WI38 (cell line): ENCODE data around the gene RAB8A.

Source experiments
- H3K4me3 ChIP-seq: 2 replicates; pipeline ENCODE4 v1.5.1; 2011; ENCODE audit warnings: low read depth, mild to moderate bottlenecking, control low read depth, low read length
- TF ChIP-seq, protein P1 (sequence below): IDR thresholded peaks from 2 replicates; pipeline ENCODE4 v1.5.1; 2012; ENCODE audit warnings: low read depth, mild to moderate bottlenecking, control low read depth, low read length

Gene RAB8A

DNA sequence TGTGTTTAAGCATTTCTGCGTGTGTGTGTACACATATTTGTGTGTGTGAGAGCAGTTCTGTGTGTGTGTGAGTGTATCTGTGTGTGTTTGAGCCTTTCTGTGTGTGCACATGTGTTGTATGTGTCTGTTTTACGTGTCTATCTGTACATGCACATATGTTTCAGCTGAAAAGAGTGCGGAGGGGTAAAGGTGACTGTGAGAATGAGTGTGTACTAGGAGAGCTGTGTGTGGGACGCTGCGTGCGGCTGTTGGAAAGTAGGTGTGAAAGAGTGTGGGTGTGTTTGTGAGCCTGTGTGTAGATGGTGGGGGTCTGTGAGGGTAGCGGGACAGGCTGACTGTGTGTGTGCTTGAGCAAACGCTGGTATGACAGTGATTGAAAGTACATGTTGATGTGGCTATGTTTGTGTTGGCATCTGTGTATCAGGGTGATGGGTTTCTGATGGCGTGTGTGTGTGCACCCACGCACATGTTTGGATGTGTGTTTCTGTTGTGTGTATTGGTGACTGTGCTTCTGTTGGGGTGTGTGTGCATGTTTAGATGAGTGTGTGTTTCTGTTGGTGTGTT is 42.9 kb upstream of the RAB8A start:
- H3K4me3 ChIP-seq = peak overlapping the region; percentile 61
- TF ChIP-seq, protein P1, sequence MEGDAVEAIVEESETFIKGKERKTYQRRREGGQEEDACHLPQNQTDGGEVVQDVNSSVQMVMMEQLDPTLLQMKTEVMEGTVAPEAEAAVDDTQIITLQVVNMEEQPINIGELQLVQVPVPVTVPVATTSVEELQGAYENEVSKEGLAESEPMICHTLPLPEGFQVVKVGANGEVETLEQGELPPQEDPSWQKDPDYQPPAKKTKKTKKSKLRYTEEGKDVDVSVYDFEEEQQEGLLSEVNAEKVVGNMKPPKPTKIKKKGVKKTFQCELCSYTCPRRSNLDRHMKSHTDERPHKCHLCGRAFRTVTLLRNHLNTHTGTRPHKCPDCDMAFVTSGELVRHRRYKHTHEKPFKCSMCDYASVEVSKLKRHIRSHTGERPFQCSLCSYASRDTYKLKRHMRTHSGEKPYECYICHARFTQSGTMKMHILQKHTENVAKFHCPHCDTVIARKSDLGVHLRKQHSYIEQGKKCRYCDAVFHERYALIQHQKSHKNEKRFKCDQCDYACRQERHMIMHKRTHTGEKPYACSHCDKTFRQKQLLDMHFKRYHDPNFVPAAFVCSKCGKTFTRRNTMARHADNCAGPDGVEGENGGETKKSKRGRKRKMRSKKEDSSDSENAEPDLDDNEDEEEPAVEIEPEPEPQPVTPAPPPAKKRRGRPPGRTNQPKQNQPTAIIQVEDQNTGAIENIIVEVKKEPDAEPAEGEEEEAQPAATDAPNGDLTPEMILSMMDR = no peak

DNA sequence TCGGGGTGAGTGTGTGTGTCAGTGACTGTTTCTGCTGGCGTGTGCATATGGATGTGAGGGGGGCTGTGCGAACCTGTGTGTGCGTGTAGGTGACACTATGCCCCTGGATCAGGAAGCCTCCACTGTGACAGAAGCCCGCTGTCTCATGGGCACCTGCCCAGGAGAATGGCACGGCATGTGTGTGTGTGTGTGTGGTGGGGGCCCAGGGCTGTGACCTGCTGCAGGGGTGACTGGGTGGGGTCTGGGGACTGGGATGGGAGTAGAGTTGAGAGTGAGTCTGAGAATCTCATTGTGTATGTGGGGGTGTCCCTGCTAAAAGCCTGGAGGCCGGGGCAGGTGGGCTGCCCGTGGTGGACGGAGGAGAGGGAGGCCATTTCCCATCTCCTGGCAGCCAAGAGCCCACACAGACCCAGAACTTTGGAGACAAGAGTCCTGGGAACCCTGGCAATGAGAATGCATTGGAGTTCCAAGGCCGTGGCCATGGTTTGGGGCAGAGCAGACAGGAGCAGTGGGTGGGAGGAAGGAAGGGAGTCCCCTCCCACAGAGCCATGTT is 41.8 kb upstream of the RAB8A start:
- peak overlapping the region; percentile 17; the same call in 1 of the 2 replicates for H3K4me3 ChIP-seq

DNA sequence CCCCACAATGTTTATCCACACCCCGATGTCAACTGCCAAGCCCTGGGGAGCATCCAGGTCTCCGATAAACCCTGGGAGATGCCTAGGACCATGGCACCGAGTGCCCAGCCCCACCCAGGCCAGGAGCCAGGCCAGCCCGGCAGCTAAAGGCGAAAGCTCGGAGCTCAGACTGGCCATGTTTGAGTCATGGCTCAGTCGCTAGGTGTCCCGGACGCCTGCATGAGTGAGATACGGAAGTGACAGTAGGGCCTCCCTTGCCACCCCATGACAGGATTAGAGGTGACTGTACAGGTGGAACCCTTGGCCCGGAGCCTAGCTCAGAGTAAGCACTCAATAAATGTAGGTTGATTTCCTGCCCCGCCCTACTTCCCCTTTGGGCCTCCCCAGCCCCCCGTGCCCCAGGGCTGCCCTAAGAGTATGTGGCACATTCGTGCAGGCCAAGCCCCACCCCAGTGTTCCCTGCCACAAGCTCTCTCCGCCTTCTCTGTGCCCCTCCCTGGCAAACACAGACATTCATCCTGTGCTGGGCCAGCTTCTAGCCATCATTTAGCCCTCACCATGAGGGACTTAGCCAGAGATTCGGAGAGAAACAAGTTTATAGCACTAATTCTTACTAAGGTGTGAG is 41.2 kb upstream of the RAB8A start:
- H3K4me3 ChIP-seq = peak overlapping the region; percentile 17; the same call in 1 of the 2 replicates
- TF ChIP-seq, protein P1 = no peak

More for the DNA sequence above, 41.8 kb upstream of the RAB8A start:
- TF ChIP-seq, protein P1 = no peak

DNA sequence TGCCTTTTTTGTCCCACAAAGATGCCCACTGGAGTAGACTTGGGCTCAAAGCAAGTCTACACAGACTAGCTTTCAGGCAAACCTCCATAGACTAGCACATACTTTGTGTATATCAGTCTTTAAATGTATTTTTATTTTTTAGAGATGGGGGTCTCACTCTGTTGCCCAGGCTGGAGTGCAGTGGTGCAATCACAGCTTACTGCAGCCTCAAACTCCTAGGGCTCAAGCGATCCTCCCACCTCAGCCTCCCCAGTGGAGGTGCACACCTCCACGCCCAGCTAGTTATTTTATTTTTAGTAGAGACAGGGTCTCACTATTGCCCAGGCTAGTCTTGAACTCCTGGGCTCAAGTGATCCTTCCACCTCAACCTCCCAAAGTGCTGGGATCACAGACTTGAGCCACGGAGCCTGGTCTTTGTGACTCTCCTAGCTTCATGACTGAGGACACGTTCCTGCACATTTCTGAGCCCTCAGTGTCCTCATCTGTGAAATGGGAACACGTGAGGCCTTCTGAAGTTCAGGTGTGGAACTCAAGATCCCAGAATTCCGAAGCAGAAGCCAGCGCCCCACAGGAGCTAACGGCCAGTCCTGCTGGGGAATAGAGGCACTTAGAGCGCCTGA is 40.5 kb upstream of the RAB8A start:
- TF ChIP-seq, protein P1 = no peak
- H3K4me3 ChIP-seq = no peak overlapping the region

DNA sequence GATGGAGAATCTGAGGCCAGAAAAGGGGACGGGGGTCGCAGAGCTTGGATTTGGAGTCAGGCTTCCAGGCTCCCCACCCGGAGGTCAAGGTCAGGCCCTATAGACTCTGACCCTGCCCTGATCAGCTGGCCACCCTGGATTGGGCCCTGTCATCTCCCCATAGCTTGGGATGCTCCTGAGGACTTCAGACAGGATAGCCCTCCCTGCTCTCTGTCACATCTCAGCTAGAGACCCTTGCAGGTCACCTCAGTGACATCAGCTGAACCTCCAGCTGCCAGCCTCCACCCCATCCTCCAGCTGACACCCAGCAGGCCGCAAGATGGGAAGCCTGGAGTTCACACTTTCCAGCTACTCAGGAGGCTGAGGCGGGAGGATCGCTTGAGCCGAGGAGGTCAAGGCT is 38.2 kb upstream of the RAB8A start:
- TF ChIP-seq, protein P1 = no peak
- no peak overlapping the region for H3K4me3 ChIP-seq

DNA sequence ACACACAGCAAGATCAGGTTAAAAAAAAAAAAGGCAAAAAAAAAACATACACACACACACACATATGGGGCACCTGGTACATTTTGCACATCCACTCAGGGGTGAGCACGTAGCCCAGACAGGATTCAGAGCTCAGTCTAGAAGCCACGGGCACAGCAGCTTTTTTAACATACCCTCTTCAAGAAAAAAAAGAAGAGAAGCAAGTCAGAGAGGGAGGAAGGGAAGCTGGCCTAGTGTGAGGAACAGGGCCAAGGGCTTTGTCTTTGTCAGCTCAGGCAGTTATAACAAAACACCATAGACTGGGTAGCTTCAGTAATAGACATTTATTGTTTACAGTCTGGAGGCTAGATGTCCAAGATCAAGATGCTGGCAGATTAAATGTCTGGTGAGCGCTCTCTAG is 37.7 kb upstream of the RAB8A start:
- H3K4me3 ChIP-seq = no peak overlapping the region
- TF ChIP-seq, protein P1 = no peak
